T-helper 2 cell treated with Interferon-gamma antibody and Interleukin-4, amounts not matched to agents 100 ng/mL and 5 ng/mL, for 36 hours (primary cell): Measurements from ENCODE around the gene S100PBP. TPM values are rescaled to one million over a fixed set of nuclear protein-coding genes. Genes with fewer than 3 reads are reported as not detected.
"Not testable (repeated sequence)": the region's sequence is repeated elsewhere in the genome, so short reads cannot be mapped to it uniquely, and the experiment has no call there.

ENCODE experiments used
- intact Hi-C: fragments of 100-400 bp; cut with micrococcal nuclease; formaldehyde crosslinking; loops from one replicate; pipeline ENCODE4 v1.15.1; 2023
- total RNA-seq: library from RNA; stranded (reverse); gene quantifications from 2 replicates; pipeline ENCODE4 v1.2.3, GENCODE V29; 2022

S100PBP gene
- total RNA-seq, 1 donor from 2014 or later, result 70.3 TPM

- intact Hi-C loops, result no loop called here
These were observed 80.6 kb downstream of the S100PBP start for GRCh38 chr1:32898056-32898455.

DNA sequence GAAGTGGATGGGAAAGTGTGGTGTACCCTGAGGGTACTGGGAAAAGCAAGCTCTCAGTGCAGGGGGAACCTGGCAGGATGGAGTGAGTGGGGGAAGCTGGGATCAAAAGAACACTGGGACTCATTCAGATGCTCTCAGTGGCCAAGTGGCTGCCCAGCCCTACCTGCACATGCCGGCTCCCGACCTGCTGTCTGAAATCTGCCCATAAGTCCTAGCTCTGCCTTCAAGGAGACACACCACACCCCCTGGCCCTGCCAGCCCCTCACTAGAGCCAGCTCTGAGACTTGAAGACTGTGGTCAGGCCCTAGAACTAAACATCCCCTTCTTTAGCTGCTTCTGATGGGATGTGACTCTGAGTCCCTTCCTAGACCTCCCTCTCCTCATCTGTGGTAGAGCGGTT lies 81.5 kb downstream of the S100PBP start:
- intact Hi-C loops, result no loop called here

DNA sequence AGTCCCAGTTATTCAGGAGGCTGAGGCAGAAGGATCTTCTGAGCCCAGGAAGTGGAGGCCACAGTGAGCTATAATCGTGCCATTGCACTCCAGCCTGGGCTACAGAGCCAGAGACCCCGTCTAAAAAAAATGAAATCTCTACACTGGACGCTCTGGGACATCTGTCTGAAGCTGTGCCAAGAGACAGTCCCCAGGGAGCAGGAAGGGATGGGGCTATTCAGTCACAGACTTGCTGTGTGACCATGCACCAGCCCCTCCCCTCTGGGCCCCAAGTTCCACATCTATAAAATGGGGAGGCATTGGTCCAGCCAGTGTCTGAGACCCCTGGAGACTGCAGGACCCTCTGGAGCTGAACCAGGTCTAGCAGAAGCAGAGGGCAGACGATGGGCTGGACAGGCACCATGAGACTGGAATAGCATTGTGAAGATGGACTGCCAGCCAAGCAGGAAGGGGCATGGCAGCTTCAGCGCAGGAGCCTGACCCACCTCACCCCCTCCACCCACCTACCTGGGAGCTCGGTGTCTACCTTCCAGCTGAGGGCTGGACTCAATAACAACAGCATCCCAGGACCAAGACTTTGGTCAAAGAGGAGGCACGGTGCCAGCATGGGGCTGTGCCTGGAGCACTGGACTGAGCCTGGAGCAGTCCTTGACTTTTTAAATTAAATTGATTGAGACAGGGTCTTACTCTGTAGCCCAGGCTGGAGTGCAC lies 82.3 kb downstream of the S100PBP start:
- intact Hi-C loops, result no loop called here

DNA sequence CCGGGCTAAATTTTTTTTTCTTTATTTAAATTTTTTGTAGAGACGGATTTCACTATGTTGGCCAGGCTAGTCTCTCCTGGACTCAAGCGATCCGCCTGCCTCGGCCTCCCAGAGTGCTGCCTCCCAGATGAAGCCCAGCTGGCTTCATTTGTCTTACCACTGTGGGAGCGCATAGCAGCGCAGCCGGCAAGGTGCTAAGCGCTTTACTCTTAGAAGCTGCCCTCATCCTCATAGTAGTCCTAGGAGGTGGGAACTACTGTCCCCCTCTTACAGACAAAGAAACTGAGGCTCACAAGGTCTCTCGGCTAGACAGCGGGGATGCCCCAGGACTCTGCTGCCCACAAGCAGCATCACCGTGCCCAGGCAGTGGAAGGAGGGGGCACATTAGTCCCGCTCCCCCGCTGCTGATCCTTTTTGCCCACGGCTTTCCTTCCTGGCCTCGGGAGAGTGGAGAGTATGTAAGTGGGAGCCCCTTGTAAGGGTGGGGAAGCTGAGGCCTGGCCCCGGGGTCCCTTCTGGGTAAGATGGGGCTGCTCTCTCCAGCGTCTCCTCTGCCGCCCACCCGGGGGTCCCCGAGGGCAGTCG lies 83.0 kb downstream of the S100PBP start:
- intact Hi-C loops, result no loop called here

DNA sequence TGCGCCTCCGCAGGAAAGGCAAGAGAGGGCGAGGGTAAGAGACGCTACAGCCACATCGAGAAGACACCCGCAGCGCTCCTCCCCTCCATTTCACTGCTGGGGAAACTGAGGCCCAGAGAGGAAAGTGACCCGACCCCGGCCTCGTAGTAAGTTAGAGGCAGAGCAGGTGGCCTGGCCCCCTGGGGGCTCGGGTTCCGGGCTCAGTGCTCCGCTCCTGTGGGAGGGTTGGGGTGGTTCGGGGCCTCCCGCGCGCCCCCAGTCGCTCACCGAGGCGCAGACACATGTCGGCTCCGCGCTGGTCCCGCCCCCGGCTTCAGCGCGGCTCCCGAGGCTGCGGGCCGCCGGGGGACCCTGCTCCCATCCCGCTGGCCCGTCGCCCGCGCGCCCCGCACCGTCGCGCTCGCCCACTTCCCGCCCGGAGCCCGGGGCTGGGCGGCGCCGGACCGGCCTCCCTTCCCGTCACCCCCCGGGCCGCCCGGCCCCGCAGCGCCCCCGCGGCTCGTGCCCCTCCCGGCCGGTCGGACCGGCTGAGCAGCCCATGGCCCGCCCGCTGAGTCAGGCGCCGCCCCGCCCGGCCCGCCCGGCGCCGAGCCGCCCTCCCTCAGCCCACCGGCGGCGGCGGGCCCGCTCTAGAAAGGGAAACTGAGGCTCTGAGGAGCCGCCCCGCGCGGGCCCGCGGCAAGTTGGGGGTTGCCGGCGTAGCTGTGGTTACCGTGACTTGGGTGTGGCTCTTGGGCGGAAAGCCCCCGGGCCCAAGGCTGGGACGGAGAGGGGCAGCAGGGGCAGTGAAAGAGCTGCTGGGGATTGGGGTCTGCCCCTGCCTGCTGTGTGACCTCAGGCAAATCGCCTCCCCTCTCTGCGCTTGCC lies 83.7 kb downstream of the S100PBP start, which contains the start of gene TMEM54:
Gene TMEM54, minus strand, starts transcription at position 434 of the 867 bp plus-strand sequence. Its CDS starts 151 bp downstream, at position 283.
- intact Hi-C loops, result no loop called here

- intact Hi-C loops, result no loop called here
These were observed 84.5 kb downstream of the S100PBP start for GRCh38 chr1:32901823-32902534.

GRCh38 chr1:32902535-32902920 lies 85.1 kb downstream of the S100PBP start:
- intact Hi-C loops, result no loop called here

DNA sequence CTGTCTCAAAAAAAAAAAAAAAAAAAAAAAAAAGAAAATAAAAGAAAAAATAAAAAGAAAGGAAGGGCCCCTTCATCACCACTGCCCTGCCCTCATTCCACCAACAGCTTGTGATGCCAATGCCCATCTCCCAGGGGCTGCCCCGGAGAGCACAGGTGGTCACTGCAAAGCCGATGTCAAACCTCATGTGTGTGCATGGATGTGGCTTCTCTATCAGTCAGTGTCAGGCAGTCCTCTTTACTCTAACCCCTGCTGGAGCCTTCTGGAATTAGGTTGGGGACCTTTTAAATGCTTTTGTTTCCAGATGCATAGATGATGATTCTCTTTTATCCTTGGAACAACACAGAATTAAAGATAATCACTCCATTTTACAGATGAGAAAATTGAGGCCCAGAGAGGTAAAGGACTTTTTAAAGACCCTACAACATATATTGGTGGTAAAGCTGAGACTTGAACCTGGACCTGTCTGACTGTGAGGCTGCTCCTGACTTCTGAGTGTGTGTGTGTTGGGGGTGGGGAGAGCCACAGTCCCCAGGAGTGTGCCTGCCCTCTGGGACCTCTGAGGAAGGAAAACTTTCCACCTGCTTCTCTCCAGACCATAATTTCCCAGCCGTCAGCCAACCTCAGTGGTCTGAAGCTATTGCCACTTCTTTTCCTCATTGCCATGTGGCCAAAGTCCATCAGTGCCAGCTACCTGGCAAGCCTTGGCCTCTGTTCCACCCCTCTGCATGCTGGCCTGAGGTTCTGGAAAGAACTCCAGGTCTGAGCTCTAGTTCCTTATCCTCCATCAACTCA lies 86.7 kb downstream of the S100PBP start:
- intact Hi-C loops, result no loop called here

GRCh38 chr1:32904797-32905196 lies 87.3 kb downstream of the S100PBP start:
- intact Hi-C loops, result no loop called here

- intact Hi-C loops, result not testable (repeated sequence)
These were observed 88.1 kb downstream of the S100PBP start for GRCh38 chr1:32905588-32905987.

- intact Hi-C loops, result no loop called here
These were observed 89.2 kb downstream of the S100PBP start for GRCh38 chr1:32906654-32907053.

DNA sequence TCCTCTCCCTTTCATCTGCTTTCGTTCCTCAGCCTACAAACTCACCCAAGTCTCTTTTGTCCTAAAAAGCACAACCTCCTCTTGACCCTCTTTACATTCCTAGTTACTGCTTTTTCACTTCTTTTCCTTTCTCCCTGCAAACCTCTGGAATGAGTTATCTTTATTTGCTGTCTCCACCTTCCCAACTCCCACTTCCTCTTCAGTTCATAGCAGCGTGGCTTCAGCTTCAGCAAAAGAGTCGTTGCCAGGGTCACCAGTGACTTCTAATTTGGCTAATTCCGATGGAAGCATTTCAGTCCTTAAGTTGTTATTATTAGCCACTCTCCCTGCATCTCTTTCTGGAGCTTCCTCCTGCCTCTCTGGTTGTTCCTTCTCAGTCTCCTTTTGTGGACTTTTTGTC lies 90.0 kb downstream of the S100PBP start:
- intact Hi-C loops, result no loop called here

Other genes with a start within 250 kb of the S100PBP start
- gene ZBTB8OS, start 167.1 kb upstream of the S100PBP start, total RNA-seq, result 52.9 and 58.4 TPM in 2 replicates
- gene RBBP4, start 166.4 kb upstream of the S100PBP start, total RNA-seq, result 315 and 316 TPM in 2 replicates
- gene SYNC, start 114.9 kb upstream of the S100PBP start, total RNA-seq, result not detected in 2 replicates
- 157 and 164 TPM in 2 replicates for gene YARS1, start 295 bp upstream of the S100PBP start, total RNA-seq
- gene FNDC5, start 53.3 kb downstream of the S100PBP start, total RNA-seq, result not detected in 2 replicates
- 0.18 TPM in 1 of 2 replicates, not detected in the other for gene HPCA, start 68.8 kb downstream of the S100PBP start, total RNA-seq
- gene TMEM54, start 83.7 kb downstream of the S100PBP start, total RNA-seq, result not detected in 2 replicates
- 27.1 and 30.3 TPM in 2 replicates for gene RNF19B, start 147.2 kb downstream of the S100PBP start, total RNA-seq
- gene AK2, start 219.2 kb downstream of the S100PBP start, total RNA-seq, result 227 and 228 TPM in 2 replicates